Nephron progenitor cell (in vitro differentiated cells): ENCODE data around the gene ALDH1A2.
"Not testable (repeated sequence)": the region's sequence is repeated elsewhere in the genome, so short reads cannot be mapped to it uniquely, and the experiment has no call there.

ENCODE experiments used
- DNase-seq: peaks from one replicate; pipeline ENCODE4 v3.0.0; 2021
- H3K27ac Mint-ChIP-seq: 2 replicates; pipeline ENCODE4 v1.8.0; 2021; ENCODE audit warnings: mild to moderate bottlenecking, moderate library complexity, mixed read lengths
- H3K27me3 Mint-ChIP-seq: 2 replicates; pipeline ENCODE4 v1.8.0; 2021; ENCODE audit warnings: mild to moderate bottlenecking, low read depth, mixed read lengths; ENCODE audit not compliant: poor library complexity
- H3K36me3 Mint-ChIP-seq: 2 replicates; pipeline ENCODE4 v1.8.0; 2021; ENCODE audit warnings: low read depth, mixed read lengths
- H3K4me1 Mint-ChIP-seq: 2 replicates; pipeline ENCODE4 v1.8.0; 2021; ENCODE audit warnings: mixed read lengths
- H3K4me3 Mint-ChIP-seq: 2 replicates; pipeline ENCODE4 v1.8.0; 2021; ENCODE audit warnings: mild to moderate bottlenecking, moderate library complexity, mixed read lengths
- H3K9me3 Mint-ChIP-seq: 2 replicates; pipeline ENCODE4 v1.8.0; 2021; ENCODE audit warnings: mild to moderate bottlenecking, moderate library complexity, mixed read lengths
- TF ChIP-seq, protein P1 (sequence below): fragments of 200-600 bp; sonication (generic); IDR thresholded peaks from 2 replicates; pipeline ENCODE4 v1.5.0; 2021; ENCODE audit warnings: antibody characterized with exemption

The ALDH1A2 gene

DNA sequence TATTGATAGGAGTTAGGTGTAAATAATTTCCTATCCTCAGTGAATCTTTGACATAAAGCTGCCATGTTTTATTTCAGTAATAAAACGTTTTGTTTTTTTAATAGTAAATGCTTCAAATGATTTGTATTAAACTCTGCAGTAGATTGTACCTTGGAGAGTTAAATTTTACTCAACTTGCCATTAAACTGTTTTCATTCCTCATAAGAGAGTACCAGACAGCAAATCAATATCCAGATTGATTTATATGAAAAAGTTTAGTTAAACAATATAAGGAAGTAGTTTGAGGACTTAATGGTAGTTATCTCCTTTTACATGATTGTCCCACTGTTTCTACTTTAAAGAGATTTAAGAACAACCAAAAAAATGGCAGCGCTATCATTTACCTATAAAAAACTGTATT is 18.4 kb downstream of the ALDH1A2 start:
- H3K4me1 Mint-ChIP-seq = peaks cover 66% of the 10 kb centered on the region
- TF ChIP-seq, protein P1, sequence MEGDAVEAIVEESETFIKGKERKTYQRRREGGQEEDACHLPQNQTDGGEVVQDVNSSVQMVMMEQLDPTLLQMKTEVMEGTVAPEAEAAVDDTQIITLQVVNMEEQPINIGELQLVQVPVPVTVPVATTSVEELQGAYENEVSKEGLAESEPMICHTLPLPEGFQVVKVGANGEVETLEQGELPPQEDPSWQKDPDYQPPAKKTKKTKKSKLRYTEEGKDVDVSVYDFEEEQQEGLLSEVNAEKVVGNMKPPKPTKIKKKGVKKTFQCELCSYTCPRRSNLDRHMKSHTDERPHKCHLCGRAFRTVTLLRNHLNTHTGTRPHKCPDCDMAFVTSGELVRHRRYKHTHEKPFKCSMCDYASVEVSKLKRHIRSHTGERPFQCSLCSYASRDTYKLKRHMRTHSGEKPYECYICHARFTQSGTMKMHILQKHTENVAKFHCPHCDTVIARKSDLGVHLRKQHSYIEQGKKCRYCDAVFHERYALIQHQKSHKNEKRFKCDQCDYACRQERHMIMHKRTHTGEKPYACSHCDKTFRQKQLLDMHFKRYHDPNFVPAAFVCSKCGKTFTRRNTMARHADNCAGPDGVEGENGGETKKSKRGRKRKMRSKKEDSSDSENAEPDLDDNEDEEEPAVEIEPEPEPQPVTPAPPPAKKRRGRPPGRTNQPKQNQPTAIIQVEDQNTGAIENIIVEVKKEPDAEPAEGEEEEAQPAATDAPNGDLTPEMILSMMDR = no peak
- peaks cover 10% of the 10 kb centered on the region for H3K36me3 Mint-ChIP-seq
- no peak for DNase-seq
- H3K27me3 Mint-ChIP-seq = no peaks in the 10 kb centered on the region
- H3K9me3 Mint-ChIP-seq = peaks cover 5% of the 10 kb centered on the region
- no peak overlapping the region for H3K4me3 Mint-ChIP-seq
- H3K27ac Mint-ChIP-seq = no peak overlapping the region

- Mint-ChIP-seq H3K27ac (peak overlapping the region; percentile 79), H3K4me1 (peaks cover 59% of the 10 kb centered on the region), H3K9me3 (peaks cover 5% of the 10 kb centered on the region), H3K4me3 (no peak overlapping the region), H3K36me3 (peaks cover 10% of the 10 kb centered on the region), H3K27me3 (no peaks in the 10 kb centered on the region)
- DNase-seq = no peak
- TF ChIP-seq, protein P1 = no peak
Observed at GRCh38 chr15:58046467-58046866, 19.0 kb downstream of the ALDH1A2 start.

DNA sequence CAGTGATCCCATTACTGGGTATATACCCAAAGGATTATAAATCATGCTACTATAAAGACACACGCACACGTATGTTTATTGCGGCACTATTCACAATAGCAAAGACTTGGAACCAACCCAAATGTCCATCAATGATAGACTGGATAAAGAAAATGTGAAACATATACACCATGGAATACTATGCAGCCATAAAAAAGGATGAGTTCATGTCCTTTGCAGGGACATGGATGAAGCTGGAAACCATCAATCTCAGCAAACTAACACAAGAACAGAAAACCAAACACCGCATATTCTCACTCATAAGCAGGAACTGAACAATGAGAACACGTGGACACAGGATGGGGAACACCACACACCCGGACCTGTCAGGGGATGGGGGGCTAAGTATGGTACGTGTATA is 20.1 kb downstream of the ALDH1A2 start:
- not testable (repeated sequence) for H3K4me3 Mint-ChIP-seq, DNase-seq, H3K9me3 Mint-ChIP-seq, H3K27me3 Mint-ChIP-seq, H3K27ac Mint-ChIP-seq
- Mint-ChIP-seq H3K36me3 (peaks cover 10% of the 10 kb centered on the region), H3K4me1 (peaks cover 61% of the 10 kb centered on the region)

- Mint-ChIP-seq H3K27ac (no peak overlapping the region), H3K4me3 (no peak overlapping the region), H3K9me3 (peaks cover 5% of the 10 kb centered on the region), H3K27me3 (no peaks in the 10 kb centered on the region), H3K36me3 (peaks cover 10% of the 10 kb centered on the region), H3K4me1 (peaks cover 64% of the 10 kb centered on the region)
- DNase-seq = no peak
- TF ChIP-seq, protein P1 = no peak
Observed at GRCh38 chr15:58044551-58044950, 21.0 kb downstream of the ALDH1A2 start.

DNA sequence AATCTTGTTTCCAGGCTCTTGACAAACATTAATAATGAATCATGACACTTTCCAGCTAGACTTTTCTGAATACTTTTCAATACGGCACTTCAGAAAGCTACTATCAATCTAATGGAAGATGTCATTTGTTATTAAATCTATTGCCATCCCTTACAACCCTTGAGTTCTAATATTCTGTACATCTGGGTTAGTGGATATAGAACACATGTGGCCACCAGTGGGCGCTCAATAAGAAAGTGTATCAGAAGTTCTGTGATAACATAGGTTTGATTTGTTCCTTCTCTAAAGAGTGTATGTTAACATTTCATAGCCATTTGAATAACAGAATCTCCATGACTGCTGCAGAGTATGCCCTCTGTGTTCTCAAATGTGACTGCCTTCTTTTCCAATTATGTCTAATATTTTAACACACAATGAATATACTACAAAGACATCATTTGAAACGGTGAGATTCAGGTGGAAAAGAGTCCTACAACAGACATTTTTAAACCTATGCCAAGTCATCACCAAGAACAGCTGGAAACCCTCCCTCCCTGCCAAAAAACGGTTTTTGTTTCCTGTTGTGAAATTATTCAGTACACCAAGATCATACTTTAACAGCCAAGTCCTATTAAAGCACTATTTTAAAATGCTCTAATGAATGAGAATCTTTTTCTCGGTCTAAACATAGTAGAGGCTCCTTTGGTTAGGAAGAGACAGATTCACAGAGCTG is 22.2 kb downstream of the ALDH1A2 start:
- no peak overlapping the region for H3K27ac Mint-ChIP-seq
- H3K4me1 Mint-ChIP-seq = peaks cover 65% of the 10 kb centered on the region
- TF ChIP-seq, protein P1 = peak; percentile 71
- no peak overlapping the region for H3K4me3 Mint-ChIP-seq
- no peaks in the 10 kb centered on the region for H3K27me3 Mint-ChIP-seq
- H3K36me3 Mint-ChIP-seq = peaks cover 10% of the 10 kb centered on the region
- DNase-seq = peak; percentile 43
- peaks cover 5% of the 10 kb centered on the region for H3K9me3 Mint-ChIP-seq

GRCh38 chr15:58042006-58042405 is 23.5 kb downstream of the ALDH1A2 start:
- no peak for DNase-seq
- Mint-ChIP-seq H3K27ac (no peak overlapping the region), H3K36me3 (peaks cover 10% of the 10 kb centered on the region), H3K4me1 (peaks cover 65% of the 10 kb centered on the region), H3K4me3 (no peak overlapping the region), H3K27me3 (no peaks in the 10 kb centered on the region), H3K9me3 (peaks cover 5% of the 10 kb centered on the region)
- TF ChIP-seq, protein P1 = no peak
